ENCODE measurements around the gene ASIP. TPM values are rescaled to one million over a fixed set of nuclear protein-coding genes. Genes with fewer than 3 reads are reported as not detected.
"Not testable (repeated sequence)": the region's sequence is repeated elsewhere in the genome, so short reads cannot be mapped to it uniquely, and the experiment has no call there.

ASIP gene, protein sequence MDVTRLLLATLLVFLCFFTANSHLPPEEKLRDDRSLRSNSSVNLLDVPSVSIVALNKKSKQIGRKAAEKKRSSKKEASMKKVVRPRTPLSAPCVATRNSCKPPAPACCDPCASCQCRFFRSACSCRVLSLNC
- total RNA-seq: not detected
- long read RNA-seq, partial matches to known transcripts: 0 of 2 reads
- long read RNA-seq, other reads (novel, unspliced or antisense): 2 of 2 reads

- ATAC-seq: no peak
These were observed at the start of gene ASIP for GRCh38 chr20:34240693-34241615. Gene ASIP, plus strand, starts transcription at chr20:34241423. Its CDS starts 18,952 bp downstream, at chr20:34260375.

DNA sequence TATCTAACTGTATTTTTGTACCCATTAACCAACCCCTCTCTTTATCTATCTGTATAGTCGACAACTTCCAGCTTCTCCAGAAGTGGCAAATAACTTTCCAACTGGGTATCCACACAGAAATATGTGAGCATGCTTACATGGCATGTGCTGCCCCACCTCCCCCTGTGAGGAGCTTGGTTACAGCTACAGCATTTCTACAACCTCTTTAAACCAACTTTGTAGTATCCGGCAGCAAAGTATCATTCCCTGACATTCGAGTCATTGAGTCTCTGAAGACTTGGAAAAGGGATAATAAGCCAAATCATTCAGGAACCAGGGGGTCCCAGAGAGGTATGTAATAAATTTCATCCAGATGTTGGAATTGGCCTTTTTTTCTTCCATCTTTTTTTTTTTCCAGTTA, 48.2 kb upstream of the ASIP start:
- no peak for ATAC-seq
- H3K9me3 ChIP-seq: no peaks in the 10 kb centered on the region

More at GRCh38 chr20:34240693-34241615, at the start of gene ASIP:
- Histone ChIP-seq H3K27me3 (no peaks in the 10 kb centered on the region), H3K27ac (no peak within 1 kb of the TSS), H3K9me3 (no peaks in the 10 kb centered on the region), H3K4me1 (no peaks in the 10 kb centered on the region), H3K4me3 (no peak within 1 kb of the TSS), H3K36me3 (no peaks in the 10 kb centered on the region)
- DNase-seq: no peak
- intact Hi-C loops (cut with DNase I): no loop called here
- TF ChIP-seq CTCF (IDR thresholded peaks at IDR 0.05): no peak

DNA sequence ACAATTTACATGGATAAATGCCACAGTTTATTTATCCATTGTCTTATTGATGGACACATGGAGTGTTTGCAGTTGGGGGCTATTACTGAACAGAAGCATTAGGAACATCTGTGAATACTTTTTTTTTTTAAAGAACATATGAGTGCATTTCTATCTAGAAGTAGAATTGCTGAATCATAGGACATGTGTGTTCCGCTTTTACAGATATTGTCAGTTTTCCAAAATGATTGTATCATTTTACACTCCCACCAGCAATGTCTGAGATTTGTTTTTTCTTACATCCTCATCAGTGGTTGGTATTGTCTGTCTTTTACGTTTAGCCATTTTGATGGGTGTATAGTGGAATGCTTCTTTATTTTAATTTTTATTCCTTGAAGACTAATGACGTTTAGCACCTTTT, 42.0 kb upstream of the ASIP start:
- DNase-seq: no peak
- H3K27me3 ChIP-seq: no peaks in the 10 kb centered on the region
- H3K4me3 ChIP-seq: no peak overlapping the region
- intact Hi-C loops (cut with DNase I): no loop called here
- peak; percentile 41 for ATAC-seq
- H3K4me1 ChIP-seq: no peaks in the 10 kb centered on the region
- H3K27ac ChIP-seq: no peak overlapping the region
- TF ChIP-seq CTCF (IDR thresholded peaks at IDR 0.05): no peak
- no peaks in the 10 kb centered on the region for H3K9me3 ChIP-seq
- no peaks in the 10 kb centered on the region for H3K36me3 ChIP-seq

More for the DNA sequence above, 48.2 kb upstream of the ASIP start:
- Histone ChIP-seq H3K27ac (no peak overlapping the region), H3K4me1 (no peaks in the 10 kb centered on the region), H3K36me3 (no peaks in the 10 kb centered on the region), H3K4me3 (no peak overlapping the region), H3K27me3 (no peaks in the 10 kb centered on the region)
- DNase-seq: no peak
- TF ChIP-seq CTCF (IDR thresholded peaks at IDR 0.05): no peak
- intact Hi-C loops (cut with DNase I): no loop called here

DNA sequence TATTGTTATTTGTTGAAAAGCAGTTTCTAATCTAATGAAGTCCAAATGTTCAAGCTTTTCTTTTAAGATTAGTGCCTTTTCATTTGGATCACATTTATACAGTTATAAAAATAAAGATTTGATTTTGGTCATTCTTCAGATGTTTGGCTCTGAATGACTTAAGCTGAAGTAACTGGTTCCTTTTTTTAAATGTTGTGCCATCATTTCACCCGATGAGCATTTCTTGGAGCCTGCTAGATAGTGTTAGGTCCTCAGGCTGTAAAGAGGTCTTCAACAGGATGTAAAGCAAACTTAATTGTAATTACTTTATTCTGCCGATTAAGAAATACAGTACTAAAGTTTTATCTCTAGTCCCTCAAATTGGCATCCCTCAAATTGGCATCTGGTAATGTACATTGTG, 41.2 kb upstream of the ASIP start:
- intact Hi-C loops (cut with DNase I): no loop called here
- no peak for ATAC-seq
- no peaks in the 10 kb centered on the region for H3K27me3 ChIP-seq

GRCh38 chr20:34201531-34201930, 39.7 kb upstream of the ASIP start:
- no peaks in the 10 kb centered on the region for H3K4me1 ChIP-seq
- H3K9me3 ChIP-seq: no peaks in the 10 kb centered on the region
- intact Hi-C loops (cut with DNase I): no loop called here
- H3K36me3 ChIP-seq: no peaks in the 10 kb centered on the region
- DNase-seq: no peak
- no peak for TF ChIP-seq CTCF (IDR thresholded peaks at IDR 0.05)
- H3K4me3 ChIP-seq: no peak overlapping the region
- H3K27me3 ChIP-seq: no peaks in the 10 kb centered on the region
- no peak for ATAC-seq
- no peak overlapping the region for H3K27ac ChIP-seq

More for the DNA sequence above, 41.2 kb upstream of the ASIP start:
- Histone ChIP-seq H3K4me1 (no peaks in the 10 kb centered on the region), H3K27ac (no peak overlapping the region), H3K36me3 (no peaks in the 10 kb centered on the region), H3K9me3 (no peaks in the 10 kb centered on the region), H3K4me3 (no peak overlapping the region)
- TF ChIP-seq CTCF (IDR thresholded peaks at IDR 0.05): no peak
- no peak for DNase-seq

DNA sequence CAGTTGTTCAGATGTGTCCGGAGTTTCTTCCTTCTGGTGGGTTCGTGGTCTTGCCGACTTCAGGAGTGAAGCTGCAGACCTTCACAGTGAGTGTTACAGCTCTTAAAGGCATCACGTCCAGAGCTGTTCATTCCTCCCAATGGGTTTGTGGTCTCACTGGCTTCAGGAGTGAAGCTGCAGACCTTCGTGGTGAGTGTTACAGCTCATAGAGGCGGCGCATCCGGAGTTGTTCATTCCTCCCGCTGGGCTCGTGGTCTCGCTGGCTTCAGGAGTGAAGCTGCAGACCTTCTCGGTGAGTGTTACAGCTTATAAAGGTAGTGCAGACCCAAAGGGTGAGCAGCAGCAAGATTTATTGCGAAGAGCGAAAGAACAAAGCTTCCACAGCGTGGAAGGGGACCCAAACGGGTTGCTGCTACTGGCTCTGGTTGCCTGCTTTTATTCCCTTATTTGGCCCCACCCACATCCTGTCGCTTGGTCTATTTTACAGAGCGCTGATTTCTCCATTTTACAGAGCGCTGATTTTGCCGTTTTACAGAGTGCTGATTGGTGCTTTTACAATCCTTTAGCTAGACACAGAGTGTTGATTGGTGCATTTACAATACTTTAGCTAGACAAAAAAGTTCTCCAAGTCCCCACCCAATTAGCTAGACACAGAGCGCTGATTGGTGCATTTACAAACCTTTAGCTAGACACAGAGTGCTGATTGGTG, 35.9 kb upstream of the ASIP start:
- H3K9me3 ChIP-seq; H3K4me3 ChIP-seq; ATAC-seq; H3K4me1 ChIP-seq; H3K36me3 ChIP-seq; H3K27me3 ChIP-seq; H3K27ac ChIP-seq; intact Hi-C loops (cut with DNase I); DNase-seq: not testable (repeated sequence)
